HG02623 (cell line): ENCODE data around the gene GRIN2A.

Experiments used
- ATAC-seq: cut with Tn5 transposase; IDR thresholded peaks from one replicate; pipeline ENCODE4 v1.9.1; 2021; ENCODE audit warnings: moderate library complexity; ENCODE audit not compliant: unreplicated experiment

GRIN2A gene

DNA sequence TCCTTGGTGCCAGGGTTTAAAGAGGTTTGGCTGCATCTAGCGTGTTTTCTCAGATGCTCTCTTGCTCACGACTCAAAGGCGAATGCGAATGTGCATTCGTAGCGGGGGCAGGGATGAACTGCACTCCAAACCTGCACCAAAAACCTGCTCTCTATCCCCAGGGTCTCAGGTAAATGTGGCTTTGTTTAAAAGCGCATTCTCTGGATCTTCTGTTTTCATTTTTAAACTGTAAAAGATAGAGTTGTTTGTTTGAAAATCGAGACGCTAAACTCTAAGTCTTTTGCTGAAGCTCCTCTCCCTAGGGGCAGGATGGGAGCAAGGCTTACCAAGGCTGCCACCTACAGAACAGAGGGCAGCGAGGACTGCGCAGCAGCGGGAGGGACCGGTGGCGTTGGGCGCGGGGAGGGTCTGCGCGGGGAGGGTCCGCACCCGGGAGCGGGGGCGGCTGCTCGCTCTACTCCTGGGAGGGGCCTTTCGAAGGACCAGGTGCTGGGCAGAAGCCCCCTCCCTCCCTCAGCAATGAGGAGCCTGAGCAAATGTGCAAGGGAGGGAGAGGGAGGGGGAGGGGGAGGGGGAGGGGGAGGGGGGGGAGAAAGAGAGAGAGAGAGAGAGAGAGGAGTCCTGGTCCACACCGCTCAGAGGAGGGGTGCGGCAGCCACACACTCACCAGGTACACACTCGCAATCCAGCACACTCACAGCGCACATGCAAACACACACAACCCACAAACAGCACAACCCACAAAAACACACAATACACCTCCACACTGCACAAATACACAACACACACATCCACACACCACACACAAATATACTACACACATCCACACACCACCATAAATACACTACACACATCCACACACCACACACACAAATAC lies 142.8 kb downstream of the GRIN2A start:
- no peak for ATAC-seq

DNA sequence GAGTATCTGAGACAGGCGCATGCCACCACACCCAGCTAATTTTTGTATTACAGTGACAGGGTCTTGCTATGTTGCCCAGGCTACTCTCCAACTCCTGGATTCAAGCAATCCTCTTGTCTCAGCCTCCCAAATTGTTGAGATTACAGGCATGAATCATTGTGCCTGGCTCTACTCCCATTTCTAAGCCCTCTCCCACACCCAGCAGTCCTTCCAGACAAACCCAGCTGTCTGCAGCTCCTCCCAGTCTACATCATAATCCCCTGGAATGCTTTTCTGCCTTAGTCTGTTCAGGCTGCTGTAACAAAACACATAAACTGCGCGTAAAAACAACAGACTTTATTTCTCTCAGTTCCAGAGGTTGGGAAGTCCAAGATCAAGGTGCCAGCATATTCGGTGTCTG lies 144.5 kb downstream of the GRIN2A start:
- ATAC-seq: no peak

DNA sequence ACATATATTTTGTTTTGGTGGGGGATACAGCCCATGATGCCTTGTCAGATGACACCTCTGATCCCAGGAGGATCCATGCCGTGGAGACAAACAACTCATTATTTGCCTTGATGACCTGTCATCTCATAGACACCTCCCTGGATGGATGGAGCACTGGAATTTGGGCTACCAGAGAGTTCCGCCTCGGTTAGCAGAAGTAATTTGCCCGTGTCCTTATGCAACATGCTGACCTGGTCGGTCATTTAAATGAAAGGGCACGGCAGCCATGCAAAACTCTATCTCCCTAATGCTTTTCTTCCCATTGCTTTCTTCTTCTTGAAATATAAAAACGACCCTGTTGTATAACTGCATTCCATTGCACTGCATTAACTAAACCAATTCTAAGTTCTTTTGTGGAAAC lies 145.3 kb downstream of the GRIN2A start:
- no peak for ATAC-seq

DNA sequence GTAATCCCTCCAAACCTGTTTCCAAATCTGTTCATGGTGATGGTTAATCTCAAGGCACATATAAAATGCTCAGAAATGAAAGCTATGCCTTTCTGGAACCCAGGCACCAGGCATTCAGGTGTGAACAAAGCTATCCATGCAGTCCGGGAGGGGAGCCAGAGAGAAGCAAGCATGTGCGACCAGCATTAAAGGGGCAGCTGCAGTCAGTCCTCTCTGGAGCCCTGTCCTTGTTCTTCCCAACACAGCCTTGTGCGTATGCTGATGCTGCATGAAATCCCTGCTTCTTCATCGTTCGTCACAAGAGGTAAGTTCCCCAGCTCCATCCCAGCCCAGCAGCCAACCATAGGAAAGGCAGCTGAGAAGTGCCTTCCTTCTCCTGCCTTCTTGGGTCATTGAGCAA lies 148.7 kb downstream of the GRIN2A start:
- no peak for ATAC-seq

DNA sequence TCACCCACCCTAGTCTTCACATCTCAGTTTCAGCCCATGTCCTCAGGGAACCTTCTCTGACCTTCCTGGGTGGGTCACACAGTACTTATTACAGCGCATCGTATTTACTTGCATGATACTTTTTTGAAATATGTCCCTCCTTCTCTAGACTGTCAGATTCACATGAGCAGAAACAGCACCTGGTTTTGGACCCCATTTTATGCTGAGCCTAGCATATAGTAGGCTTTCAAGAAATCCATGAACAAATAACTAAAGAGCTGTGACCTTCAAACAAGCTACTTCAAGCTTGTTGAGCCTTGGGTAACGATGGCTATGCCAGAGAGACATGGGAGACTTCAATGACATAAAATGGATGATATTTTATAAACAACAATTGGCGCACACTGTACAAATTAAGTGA lies 150.3 kb downstream of the GRIN2A start:
- ATAC-seq: no peak

DNA sequence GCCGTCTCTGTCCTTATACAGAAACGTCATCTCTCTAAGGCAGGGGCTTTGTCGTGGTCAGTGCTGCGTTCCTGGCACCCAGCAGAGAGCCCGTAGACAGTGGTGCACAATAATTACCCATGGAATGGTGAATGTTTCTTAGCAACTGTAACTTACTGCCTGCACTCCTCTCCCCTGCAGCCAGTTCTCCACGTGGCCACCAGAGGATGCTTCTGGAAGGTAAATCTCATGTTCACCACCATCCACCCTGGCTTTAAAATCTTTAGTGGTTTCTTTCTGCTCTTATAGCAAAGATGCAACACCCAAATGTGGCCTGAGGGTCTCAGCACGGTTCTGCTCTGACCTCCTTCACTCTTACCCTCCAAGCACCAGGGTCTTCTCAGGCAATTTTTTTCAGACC lies 150.8 kb downstream of the GRIN2A start:
- ATAC-seq: no peak

DNA sequence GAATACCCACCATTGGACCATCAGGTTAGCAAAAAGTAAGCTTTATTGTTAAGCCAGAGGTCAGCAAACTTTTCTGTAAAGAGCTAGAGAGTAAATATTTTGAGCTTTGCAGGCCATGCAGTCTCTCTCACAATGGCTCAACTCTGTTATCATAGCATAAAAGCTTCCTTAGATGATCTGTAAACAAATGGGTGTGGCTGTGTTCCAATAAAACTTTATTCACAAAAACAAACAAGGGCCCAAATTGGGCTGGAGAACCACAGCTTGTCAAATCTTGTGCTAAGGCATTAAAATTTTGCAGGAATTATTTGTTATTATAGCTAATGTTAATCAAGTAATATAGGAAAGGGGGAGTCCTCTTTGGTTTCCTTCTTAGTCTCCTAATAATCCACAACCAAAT lies 153.6 kb downstream of the GRIN2A start:
- ATAC-seq: no peak

DNA sequence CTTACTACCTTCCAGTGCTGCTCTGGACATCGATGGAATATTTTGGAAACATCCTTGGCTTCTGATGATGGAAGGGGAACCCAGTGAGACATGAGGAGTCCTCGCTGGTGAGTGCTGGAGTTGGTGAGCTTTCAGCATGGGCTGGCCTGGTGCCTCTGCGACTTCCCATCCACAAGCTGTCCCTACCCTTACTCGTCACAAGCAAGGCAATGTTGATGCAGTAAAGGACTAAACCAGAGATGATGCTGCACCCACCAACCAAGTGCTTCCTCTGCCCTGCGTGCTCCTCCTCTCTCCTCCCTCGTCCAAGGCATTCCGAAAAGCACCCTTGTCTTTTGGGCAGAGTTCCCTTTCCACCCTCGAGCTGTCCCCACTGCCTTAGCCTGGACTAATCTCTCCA lies 154.7 kb downstream of the GRIN2A start:
- ATAC-seq: no peak

DNA sequence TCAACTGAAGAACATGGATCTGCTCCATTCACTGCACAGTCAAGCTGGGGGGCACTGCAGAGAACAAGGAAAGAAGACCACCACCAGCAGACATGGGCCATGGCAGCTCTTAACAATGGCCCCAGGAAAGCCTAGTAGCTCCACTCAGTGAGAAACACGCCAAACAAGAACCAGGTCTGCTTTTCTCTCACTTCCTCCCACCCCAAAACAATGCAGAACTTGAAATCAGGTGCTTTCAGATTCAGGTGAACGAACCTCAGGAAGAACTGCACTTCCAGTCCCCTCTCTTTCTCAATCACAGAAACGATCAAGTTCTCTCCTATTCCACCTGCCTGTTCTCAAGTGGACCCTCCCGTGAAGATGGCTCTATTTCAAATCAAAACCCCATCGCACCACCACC lies 155.6 kb downstream of the GRIN2A start:
- ATAC-seq: no peak

DNA sequence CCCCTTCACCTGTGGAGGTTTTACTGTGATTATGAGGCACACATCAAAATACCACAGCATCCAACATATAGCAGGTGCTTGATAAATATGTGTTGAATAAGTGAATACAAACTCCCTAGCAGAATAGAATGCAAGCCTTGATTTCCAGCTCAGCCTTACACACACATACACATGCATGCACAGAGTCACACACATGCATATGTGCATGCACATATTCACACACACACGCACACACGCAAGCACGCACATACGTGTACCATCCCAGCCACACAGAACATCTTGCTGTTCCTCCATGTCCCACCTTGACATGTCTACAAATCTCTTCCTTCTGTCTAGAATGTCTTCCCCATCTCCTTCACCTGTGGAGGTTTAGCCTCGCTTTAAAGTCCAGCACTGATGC lies 160.1 kb downstream of the GRIN2A start:
- no peak for ATAC-seq

DNA sequence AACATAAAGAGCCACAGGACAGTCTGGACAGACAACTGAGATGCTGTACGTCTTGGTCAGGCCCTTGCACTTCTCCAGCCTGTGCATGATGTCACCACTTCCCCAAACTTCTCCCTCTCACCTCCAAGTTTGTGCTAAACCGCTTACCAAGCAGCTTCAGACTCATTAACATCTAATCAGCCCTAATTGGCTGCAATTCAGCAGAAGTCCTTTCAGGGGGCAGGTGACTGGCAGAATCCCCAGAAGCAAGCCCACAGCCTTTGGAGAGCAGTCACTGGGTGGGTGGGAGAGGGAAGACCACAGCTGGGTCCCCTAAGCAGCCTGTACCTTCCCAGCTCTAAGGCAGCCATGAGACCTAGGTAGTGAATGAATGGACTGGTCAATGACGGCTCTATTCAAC lies 161.4 kb downstream of the GRIN2A start:
- no peak for ATAC-seq

DNA sequence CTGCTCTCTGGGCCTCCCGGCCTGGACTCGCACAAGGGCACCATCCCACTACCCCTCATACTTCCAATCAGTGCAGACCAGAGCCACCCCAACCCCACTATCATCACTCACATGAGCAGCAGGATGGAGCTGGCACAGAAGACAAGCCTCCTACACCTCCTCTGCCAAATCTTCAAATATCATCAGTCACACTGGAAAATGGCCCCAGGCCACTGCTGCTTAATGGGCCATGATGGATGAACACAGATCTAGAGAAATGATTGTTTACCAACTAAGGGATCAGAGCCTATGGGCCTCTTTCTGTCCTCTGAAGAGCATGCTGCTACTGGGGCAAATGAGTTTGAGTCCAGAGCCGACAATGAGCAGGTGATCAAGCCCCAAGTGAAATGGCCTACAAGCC lies 165.5 kb downstream of the GRIN2A start:
- no peak for ATAC-seq

DNA sequence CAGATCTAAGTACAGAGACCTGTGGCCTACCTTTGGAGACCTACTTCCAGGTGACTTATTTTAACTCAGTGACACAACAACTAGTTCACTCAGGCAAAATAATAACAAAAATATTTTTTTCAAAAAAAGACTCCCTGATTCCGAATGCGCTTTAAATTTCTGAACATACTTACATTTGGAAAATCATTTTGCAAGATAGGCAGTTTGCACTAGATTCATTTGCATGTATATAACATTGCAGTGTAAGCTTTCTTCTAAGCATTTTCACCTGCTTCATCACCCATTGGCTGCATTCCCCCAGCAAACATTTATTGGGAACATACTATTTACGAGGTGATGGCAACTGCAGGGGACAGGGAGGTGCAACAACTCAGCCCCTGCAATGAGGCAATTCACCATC lies 166.8 kb downstream of the GRIN2A start:
- no peak for ATAC-seq

DNA sequence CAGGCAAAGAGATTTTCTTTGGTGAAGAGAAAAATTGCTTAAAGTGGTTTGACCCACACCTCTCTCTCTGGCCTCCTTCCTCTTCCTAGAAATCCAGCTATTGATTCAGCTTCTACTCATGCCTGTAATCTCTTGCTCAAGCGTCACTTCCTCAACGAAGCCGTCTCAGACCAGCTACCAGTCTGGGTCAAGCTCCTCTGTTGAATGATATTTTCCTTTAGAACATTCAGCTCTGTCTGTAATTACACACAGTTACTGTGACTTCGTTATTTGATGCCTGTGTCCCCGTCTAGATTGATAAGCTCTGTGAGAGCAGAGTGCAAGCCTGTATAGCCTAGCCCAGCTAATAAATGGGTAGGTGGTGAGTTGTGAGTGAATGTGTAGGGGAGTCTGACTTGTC lies 168.5 kb downstream of the GRIN2A start:
- ATAC-seq: no peak

DNA sequence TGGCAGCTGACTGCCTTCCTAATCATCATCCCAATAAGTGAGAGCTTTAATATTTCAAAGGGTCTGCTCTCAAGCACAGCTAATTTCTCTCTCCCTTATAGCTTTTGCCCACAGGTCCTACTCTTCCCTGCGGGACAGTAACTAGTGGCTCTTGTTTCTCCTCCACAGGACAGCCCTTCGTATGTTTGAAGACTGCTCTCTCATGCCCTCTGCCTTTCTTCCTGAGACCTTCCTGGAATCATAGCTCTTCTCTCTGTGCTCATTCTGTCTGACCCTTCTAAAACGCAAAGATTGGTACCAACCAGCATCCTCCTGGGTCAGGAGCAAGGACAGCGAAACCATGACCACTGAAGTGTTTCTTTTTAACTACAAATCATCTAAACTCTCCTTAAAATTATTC lies 168.9 kb downstream of the GRIN2A start:
- no peak for ATAC-seq

DNA sequence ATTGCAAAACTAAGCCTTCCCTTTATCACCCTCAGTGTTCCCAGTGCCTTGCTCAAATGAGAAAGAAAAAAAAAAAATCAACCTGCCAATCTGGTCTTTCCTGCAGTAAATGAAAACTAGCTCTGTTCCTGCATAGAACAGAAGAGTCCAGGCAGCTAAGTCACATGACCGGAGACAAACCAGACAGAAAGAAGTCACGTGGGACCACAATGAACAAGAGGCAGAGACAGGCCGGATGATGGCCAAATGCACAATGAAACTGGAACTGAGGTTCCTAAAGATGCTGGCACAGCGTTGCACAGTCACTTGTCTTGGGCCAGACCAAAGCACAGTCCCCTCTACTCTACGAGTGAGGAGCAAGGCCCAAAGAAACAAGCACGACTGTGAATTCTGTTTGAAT lies 172.5 kb downstream of the GRIN2A start:
- no peak for ATAC-seq

DNA sequence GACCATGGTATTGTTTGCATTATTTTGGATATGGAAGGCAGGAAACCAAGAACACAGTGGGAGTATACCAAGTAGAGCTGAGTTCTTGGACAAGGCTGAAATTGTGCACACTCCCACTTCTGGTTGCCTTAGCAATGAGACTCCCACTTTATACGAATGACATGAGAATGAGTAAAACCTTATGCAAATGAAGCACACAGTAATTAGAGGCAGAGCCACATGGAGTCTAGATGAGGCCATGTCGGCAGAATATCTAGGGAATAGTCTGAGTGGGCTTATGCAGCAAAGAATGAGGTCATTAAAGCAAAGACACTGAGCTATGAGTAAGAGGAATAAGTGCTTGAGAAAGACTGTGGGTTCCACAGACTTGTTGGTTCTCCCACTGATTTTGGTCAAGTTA lies 178.7 kb downstream of the GRIN2A start:
- no peak for ATAC-seq

DNA sequence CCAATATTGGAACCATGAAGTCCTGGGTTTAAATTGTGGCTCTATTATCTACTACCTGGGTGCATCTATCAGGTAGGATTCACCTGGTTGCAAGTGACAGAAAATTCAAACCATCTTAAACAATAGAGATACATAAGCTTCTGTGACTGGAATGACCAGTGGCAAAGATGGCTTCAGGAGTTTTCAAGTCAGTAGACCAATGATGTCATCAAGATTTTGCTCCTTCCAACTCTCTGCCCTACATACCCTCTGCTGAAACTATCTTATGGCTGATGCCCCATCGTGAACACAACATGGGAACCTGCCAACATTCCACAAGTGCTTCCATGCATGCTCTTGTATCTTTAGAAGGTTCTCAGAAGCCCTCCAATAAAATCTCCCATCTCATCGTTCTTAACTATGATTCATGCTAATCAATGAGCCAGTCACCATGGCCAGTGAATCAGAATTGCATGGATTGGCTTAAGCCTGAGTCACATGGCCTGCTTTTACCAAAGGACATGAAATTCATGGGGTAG lies 180.9 kb downstream of the GRIN2A start:
- no peak for ATAC-seq

DNA sequence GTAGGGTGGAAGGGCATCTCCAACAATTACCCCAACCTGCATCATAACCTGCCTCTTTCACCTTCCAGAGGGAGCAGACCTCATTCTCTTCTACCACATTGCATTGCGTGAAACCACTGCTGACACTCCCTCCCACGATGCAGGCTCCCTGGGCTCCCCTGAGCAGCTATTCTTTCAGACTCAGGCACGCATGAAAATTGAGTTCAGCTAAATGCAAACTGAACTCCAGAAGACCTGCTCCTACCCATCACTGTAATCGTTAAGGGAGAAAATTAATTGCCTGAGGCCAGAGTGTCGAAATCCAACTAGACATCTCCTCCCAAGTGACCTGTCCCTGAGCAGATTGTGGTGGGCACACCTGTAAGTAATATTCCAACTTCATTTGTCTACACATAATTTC lies 186.0 kb downstream of the GRIN2A start:
- no peak for ATAC-seq

DNA sequence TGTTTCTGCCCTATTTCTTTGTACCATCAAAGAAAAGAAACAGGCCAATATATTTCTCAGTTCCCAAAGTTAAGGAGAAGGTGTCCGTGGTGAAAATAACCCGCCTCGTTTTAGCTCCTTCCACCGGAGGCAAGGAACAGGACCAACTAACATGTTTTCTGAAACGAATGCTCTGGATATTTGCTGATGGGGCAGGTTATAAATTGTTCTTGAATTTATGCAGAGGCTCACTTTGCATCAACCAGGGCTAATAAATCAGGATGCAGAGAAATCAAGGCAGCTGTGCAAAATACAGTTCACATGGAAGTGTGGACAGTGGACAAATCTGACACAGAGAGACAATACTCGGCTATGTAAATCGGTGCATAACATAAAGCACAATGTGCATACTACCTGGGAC lies 189.8 kb downstream of the GRIN2A start:
- no peak for ATAC-seq

DNA sequence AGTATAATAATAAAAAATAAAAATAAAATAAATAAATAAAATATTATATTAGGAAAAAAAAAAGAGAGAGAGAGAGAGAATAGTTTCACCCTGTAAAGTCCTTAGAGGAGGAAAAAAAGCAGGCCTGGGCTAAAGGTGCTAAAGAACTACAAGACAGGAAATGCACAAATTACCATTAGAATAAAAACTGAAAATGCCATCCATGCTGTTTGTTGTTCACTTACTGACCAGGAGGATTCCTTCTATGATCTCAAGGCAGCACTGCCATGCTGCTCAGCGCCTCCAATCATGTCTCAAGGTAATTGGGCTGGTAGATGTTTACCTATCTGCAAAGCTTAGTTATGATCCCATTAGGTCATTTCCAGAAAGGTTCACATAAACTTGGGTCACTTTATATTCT lies 201.2 kb downstream of the GRIN2A start:
- no peak for ATAC-seq

DNA sequence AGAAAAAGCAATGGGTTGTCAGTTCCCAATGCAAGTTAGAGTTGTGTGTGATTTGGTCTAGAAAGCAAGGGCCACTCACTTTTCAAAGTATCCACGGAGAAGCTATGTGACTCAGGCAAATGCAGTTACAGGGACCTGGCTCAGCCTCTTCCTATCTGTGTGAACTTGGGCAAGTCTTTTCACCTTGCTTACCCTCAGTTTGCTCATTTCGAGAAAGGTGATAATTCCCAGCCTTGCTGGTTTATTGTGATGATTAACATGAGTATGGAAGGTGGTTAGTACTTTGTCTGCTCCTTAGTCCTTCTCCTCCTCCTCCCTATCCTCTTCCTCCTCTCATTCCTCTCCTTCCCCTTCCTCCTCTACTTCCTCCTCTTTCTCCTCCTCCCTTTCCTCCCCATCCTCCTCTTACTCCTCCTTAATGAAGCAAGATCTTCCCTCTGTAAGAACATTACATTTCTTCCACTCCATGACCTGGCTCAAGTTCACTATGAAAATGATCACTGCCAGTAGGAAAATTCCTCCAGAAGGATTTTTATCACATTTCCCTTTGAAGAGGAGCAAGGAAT lies 204.0 kb downstream of the GRIN2A start:
- no peak for ATAC-seq
